Nephron progenitor cell (in vitro differentiated cells): ENCODE data around the gene GMPPA.
A peak's percentile ranks its signal among the peaks of the same experiment; 100 is the strongest.

Experiments
- DNase-seq: peaks from one replicate; pipeline ENCODE4 v3.0.0; 2021
- H3K27ac Mint-ChIP-seq: 2 replicates; pipeline ENCODE4 v1.8.0; 2021; ENCODE audit warnings: mild to moderate bottlenecking, moderate library complexity, mixed read lengths
- H3K27me3 Mint-ChIP-seq: 2 replicates; pipeline ENCODE4 v1.8.0; 2021; ENCODE audit warnings: mild to moderate bottlenecking, low read depth, mixed read lengths; ENCODE audit not compliant: poor library complexity
- H3K36me3 Mint-ChIP-seq: 2 replicates; pipeline ENCODE4 v1.8.0; 2021; ENCODE audit warnings: low read depth, mixed read lengths
- H3K4me1 Mint-ChIP-seq: 2 replicates; pipeline ENCODE4 v1.8.0; 2021; ENCODE audit warnings: mixed read lengths
- H3K4me3 Mint-ChIP-seq: 2 replicates; pipeline ENCODE4 v1.8.0; 2021; ENCODE audit warnings: mild to moderate bottlenecking, moderate library complexity, mixed read lengths
- H3K9me3 Mint-ChIP-seq: 2 replicates; pipeline ENCODE4 v1.8.0; 2021; ENCODE audit warnings: mild to moderate bottlenecking, moderate library complexity, mixed read lengths
- CTCF ChIP-seq: fragments of 200-600 bp; sonication (generic); IDR thresholded peaks from 2 replicates; pipeline ENCODE4 v1.5.0; 2021; ENCODE audit warnings: antibody characterized with exemption

The GMPPA gene

GRCh38 chr2:219553463-219553963, 54.8 kb downstream of the GMPPA start:
- DNase-seq = no peak
- H3K9me3 Mint-ChIP-seq = no peaks in the 10 kb centered on the region
- TF ChIP-seq CTCF = no peak
- no peak overlapping the region for H3K27ac Mint-ChIP-seq
- peaks cover 21% of the 10 kb centered on the region for H3K36me3 Mint-ChIP-seq
- peaks cover 11% of the 10 kb centered on the region for H3K4me1 Mint-ChIP-seq
- H3K4me3 Mint-ChIP-seq = peak overlapping the region; percentile 62
- peaks cover 48% of the 10 kb centered on the region for H3K27me3 Mint-ChIP-seq

- peaks cover 11% of the 10 kb centered on the region for H3K4me1 Mint-ChIP-seq
- TF ChIP-seq CTCF = no peak
- no peak overlapping the region for H3K4me3 Mint-ChIP-seq
- peaks cover 40% of the 10 kb centered on the region for H3K27me3 Mint-ChIP-seq
- H3K9me3 Mint-ChIP-seq = no peaks in the 10 kb centered on the region
- DNase-seq = no peak
- peaks cover 30% of the 10 kb centered on the region for H3K36me3 Mint-ChIP-seq
- H3K27ac Mint-ChIP-seq = no peak overlapping the region
Measured at GRCh38 chr2:219554350-219554749, 55.7 kb downstream of the GMPPA start.

- no peak for DNase-seq
- Mint-ChIP-seq H3K27me3 (peaks cover 24% of the 10 kb centered on the region), H3K4me3 (no peak overlapping the region), H3K27ac (no peak overlapping the region), H3K36me3 (peaks cover 34% of the 10 kb centered on the region), H3K9me3 (no peaks in the 10 kb centered on the region), H3K4me1 (peaks cover 12% of the 10 kb centered on the region)
- no peak for TF ChIP-seq CTCF
Measured at GRCh38 chr2:219555956-219556355, 57.3 kb downstream of the GMPPA start.

- TF ChIP-seq CTCF = no peak
- no peaks in the 10 kb centered on the region for H3K9me3 Mint-ChIP-seq
- no peak for DNase-seq
- H3K36me3 Mint-ChIP-seq = peaks cover 34% of the 10 kb centered on the region
- peaks cover 14% of the 10 kb centered on the region for H3K4me1 Mint-ChIP-seq
- peaks cover 19% of the 10 kb centered on the region for H3K27me3 Mint-ChIP-seq
- H3K4me3 Mint-ChIP-seq = no peak overlapping the region
- H3K27ac Mint-ChIP-seq = no peak overlapping the region
Measured at GRCh38 chr2:219556413-219556812, 57.7 kb downstream of the GMPPA start.
